Uterus (tissue), 2 donors: ENCODE results near the gene TUFT1.

Source experiments
- CTCF ChIP-seq, 4 experiments: fragments of 200-600 bp in 2 of 4; fragments of 450-650 bp in 2 of 4; sonication (generic) in 2 of 4; IDR thresholded peaks; one replicate each; pipeline ENCODE4 v1.5.1; 2016 to 2019; ENCODE audit warnings: antibody characterized with exemption in 4 of 4, mild to moderate bottlenecking in 2 of 4, moderate library complexity in 1 of 4
- POLR2A ChIP-seq, 2 donors: fragments of 450-650 bp; IDR thresholded peaks; one replicate each; pipeline ENCODE4 v1.6.1; 2016; ENCODE audit warnings: antibody characterized with exemption in 2 of 2, mild to moderate bottlenecking in 1 of 2, moderate library complexity in 1 of 2

- TF ChIP-seq CTCF (IDR thresholded peaks at IDR 0.05) = no peak
- TF ChIP-seq POLR2A (IDR thresholded peaks at IDR 0.05) = no peak
Measured at GRCh38 chr1:151491641-151492040, 48.5 kb upstream of the TUFT1 start.
